Pons (tissue), 1 donor: ENCODE measurements around the gene RNF168.
"Not testable (repeated sequence)": the region's sequence is repeated elsewhere in the genome, so short reads cannot be mapped to it uniquely, and the experiment has no call there.

Experiments used
- DNase-seq: peaks from one replicate; pipeline ENCODE4 v3.0.0-alpha.2; 2016; ENCODE audit warnings: low spot score

The RNF168 gene

GRCh38 chr3:196503196-196504076 lies at the start of gene RNF168:
Gene RNF168 (minus strand): TSS chr3:196503768. CDS start chr3:196503173, 595 bp downstream.
- peak; percentile 92 for DNase-seq

- no peak for DNase-seq
Observed at GRCh38 chr3:196552253-196552652, 48.7 kb upstream of the RNF168 start.

- not testable (repeated sequence) for DNase-seq
Observed at GRCh38 chr3:196550172-196550571, 46.6 kb upstream of the RNF168 start.

- DNase-seq: not testable (repeated sequence)
Observed at GRCh38 chr3:196549312-196549711, 45.7 kb upstream of the RNF168 start.

GRCh38 chr3:196547067-196547466 lies 43.5 kb upstream of the RNF168 start:
- no peak for DNase-seq

GRCh38 chr3:196546537-196546936 lies 43.0 kb upstream of the RNF168 start:
- no peak for DNase-seq

GRCh38 chr3:196544491-196544992 lies 41.0 kb upstream of the RNF168 start:
- DNase-seq: no peak

- DNase-seq: no peak
Observed at GRCh38 chr3:196541684-196542445, 38.3 kb upstream of the RNF168 start.

GRCh38 chr3:196537319-196537984 lies 33.9 kb upstream of the RNF168 start:
- no peak for DNase-seq

- no peak for DNase-seq
Observed at GRCh38 chr3:196533260-196533681, 29.7 kb upstream of the RNF168 start.

- no peak for DNase-seq
Observed at GRCh38 chr3:196531418-196531817, 27.9 kb upstream of the RNF168 start.

- DNase-seq: peak; percentile 22
Observed at GRCh38 chr3:196528639-196529233, 25.2 kb upstream of the RNF168 start.

GRCh38 chr3:196525141-196525540 lies 21.6 kb upstream of the RNF168 start:
- DNase-seq: no peak

- no peak for DNase-seq
Observed at GRCh38 chr3:196524527-196524926, 21.0 kb upstream of the RNF168 start.

GRCh38 chr3:196523841-196524240 lies 20.3 kb upstream of the RNF168 start:
- DNase-seq: no peak

GRCh38 chr3:196521291-196521690 lies 17.7 kb upstream of the RNF168 start:
- DNase-seq: not testable (repeated sequence)

- DNase-seq: no peak
Observed at GRCh38 chr3:196519718-196520082, 16.1 kb upstream of the RNF168 start.

GRCh38 chr3:196518966-196519717 lies 15.6 kb upstream of the RNF168 start:
- peak; percentile 29 for DNase-seq

GRCh38 chr3:196517919-196518318 lies 14.4 kb upstream of the RNF168 start:
- no peak for DNase-seq

- no peak for DNase-seq
Observed at GRCh38 chr3:196517162-196517800, 13.7 kb upstream of the RNF168 start.
